ENCODE results near the gene SLC10A7.

SLC10A7 gene

DNA sequence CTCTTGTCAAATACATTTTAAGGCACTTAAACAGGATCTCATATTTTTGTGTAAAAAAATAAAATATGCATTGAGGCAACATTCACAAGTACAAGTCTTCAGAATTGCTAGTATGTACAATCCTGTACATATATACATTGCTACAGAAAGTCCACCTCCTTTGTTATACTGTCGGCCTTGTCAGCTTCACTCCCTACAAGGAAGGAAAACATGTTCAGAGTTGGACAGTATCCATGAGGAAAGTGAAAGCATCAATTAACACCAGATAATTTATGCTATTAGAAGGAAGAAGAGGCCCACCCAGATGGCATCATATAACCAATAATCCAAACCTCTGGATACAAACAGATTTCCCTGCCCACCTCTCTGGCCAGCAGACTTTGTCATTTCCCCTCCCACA is 265.4 kb downstream of the SLC10A7 start:
- DNase-seq (ENCODE audit: low spot score): no peak

DNA sequence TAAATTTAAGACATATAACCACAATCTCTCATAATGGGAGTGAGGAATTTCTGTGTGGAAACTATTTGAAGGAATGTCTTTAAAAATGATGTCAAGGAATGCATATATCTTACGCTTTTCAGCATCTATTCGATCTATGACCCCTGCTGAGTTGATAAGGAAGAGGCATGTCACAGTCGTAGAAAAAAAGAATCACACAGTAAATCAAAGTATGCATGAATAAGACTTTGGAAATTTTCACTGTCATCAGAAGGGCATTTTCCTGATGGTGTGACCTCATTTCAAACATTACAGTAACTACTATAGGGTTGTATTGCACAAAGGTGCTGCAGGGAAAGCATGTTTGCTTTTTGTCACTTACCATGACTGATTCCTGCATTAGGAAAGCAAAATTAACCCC is 265.9 kb downstream of the SLC10A7 start:
- DNase-seq (ENCODE audit: low spot score): no peak

DNA sequence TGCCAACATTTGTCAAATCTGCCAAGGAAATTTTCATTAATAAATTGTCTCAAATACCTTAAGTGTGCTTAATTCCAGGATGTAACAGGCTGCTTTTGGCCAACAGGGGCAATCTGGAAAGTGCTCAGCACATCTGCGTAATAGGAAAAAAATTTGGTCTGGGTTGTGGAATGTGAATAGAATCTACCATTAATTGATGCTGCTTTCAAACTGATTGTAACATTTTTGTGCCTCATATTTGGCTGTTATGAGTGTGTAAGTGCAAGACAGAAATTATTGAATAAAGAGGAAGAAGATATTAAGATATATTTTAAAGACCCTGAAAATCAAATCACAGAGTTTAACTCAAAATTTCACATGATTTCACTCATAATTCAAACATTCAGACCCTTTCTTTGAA is 266.3 kb downstream of the SLC10A7 start:
- no peak for DNase-seq (ENCODE audit: low spot score)

DNA sequence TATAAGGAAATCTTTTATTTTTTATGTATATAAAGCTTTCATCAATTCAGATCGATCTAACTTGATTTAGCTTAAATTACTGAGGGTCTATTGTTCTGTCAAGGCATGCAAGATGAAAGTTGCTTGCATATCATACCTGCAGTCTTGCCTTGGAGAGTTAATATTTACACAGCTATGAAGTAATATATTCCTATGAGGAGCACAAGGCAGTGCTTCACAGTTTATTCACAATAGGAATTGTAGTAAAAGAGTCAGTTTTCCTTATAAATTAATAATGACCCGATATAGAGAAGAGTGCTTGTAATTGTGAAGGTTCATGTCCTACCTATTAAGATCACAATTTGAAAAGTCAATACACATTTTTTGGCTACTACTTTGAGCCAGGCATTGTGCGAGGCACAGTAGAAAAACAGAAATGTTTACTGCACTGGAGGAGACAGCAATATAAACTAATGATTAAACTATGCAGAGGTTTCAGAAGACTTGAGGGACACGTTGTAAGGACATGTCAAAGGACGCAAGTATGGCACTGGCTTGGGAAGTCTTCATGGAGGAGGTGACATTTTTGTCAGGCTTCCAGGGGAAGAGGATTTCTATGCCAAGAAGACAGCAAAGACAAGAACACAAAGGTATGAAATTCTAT is 268.6 kb downstream of the SLC10A7 start:
- no peak for DNase-seq (ENCODE audit: low spot score)

DNA sequence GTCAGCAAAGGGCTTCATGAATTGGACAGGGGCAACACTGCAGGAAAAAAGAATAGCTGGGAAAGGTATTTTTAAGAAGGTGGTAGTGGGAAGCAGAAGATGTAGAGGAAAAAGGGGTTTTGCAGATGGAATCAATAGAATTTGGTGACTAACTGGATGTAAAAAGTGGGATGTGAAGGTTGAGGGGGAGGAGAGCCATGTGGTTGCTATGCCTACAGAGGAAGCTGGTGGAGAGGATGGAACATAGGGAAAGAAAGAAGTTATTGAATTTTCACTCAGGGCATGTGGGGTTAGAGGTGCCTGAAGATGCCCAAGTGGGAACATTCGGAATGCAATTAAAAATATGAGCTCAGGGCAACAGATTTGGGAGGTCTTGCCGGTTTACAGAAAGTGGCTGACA is 274.4 kb downstream of the SLC10A7 start:
- DNase-seq (ENCODE audit: low spot score): no peak

DNA sequence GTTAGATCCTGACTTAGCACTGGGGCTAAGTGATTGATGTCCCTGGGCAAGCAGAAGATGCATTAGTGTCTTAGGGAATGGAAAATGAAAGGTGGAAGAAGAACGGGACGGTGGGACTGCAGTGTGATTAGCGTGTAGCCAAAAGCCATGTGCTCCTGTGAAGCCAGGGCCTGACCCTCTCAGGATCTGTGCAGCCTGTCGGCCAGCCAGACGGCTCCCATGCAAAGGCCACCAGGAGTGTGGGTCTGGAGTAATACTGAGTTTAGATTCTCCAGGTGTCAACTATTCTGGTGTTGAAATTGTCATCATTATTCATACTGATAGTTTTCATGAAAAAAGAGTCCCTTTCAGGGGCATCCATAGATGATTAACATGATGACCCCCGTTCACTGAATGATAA is 275.4 kb downstream of the SLC10A7 start:
- no peak for DNase-seq (ENCODE audit: low spot score)

DNA sequence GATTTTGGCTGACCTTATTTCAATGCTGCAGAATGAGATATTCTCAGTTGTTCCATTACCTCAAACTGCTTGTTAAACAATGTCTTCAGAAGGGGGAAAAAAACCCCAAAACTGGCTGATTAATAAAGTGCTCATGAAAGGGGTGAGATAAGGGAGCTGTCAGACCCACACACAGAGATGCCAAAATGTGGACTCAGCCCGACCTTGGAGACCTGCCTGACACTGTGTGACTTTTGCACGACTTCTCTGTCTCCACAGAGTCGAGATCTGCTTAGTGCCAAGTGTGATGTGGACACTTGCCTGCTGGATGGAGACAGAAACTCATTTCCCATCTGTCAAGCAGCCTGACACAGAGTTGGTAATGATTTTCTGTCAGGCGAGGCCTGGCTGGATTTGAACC is 275.9 kb downstream of the SLC10A7 start:
- no peak for DNase-seq (ENCODE audit: low spot score)

DNA sequence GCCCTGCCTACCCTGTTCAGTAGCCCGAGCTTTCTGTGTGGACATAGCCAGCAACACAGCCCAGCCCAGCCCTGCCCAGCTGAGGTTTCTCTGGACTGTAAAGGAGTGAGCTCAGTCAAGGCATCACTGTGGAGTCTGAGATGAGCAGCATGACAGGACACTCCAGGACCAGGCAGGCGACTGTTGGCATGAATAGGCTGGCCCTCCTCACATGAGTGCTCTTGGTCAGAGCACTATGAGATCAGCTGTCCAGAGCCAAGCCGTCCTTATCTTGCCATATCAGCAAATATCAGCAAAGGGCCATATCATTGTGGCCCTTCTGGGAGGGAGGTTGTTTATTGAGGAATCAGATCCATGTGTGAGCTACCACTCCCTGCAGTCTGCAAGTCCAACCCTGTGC is 276.5 kb downstream of the SLC10A7 start:
- DNase-seq (ENCODE audit: low spot score): no peak

DNA sequence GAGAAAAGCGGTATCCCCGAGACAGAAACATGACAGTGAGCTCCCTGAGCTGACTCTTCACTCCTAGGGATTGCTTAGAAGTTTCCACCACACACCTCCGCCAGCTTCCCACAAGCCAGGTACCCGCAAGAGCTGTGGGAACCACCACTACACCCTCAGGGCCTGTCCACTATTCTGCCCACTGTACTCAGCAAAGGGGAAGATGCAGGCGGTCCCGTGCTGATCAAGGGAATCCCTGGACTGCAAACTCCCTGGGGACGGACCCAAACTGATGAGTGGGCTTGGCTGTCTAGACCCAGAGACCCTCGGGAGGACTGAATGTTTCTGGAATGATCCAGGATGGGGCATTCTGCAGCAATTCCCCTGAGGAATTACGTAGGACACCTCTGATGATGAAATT is 277.2 kb downstream of the SLC10A7 start:
- DNase-seq (ENCODE audit: low spot score): no peak

DNA sequence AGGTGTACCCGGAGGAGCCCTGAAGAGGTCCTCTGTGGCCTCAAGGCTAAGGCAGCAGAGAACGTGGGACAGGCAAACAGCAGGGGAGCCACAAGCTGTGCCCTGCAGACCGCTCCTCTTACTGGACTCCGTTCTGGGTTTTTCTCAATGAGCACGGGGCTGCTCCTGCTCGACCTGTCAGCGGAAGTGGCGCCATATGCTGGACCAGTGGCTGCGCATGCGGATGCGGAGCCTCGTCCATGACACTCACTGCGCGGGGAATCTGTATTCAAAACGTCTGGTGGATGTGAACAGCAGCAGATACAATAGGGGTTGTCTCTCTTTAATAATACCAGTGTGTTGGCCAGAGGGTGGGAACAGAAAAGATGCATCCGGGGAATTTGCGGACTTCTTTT is 277.9 kb downstream of the SLC10A7 start:
- no peak for DNase-seq (ENCODE audit: low spot score)

DNA sequence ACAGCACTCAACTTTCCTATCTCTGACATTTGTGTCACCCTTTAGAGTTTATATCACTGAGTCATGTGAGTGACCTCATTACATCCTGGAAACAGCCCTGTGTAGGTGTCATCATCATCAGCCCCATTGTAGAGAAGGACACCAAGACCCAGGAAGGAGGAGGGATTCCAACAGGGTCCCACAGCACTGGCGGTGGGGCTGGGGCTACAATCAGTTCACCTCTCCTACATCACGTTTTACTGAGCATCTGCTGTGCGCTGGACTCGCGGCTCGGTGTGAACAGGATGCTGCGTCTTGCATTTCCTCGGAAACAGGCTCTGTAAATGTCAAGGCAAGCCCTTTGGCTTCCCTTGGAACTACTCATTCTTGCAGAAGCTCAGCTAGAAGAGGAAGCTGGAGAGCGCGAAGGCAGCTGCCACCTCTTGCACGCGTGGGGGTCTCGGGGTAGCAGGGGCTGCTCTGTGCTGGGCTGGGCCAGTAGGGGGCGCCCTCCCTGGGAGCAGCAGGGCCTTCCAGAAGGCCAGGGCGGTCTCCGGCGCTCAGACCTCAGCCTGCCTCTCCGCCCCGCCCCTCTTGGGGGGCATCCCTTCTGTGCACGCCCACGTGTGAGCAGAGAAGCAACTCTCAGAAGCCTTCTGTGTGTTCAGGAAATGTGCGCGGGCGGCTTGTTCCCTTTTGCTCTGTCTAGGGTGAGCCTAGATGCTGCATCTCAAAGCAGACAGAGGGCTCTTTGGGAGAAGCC is 278.4 kb downstream of the SLC10A7 start:
- DNase-seq (ENCODE audit: low spot score): no peak

DNA sequence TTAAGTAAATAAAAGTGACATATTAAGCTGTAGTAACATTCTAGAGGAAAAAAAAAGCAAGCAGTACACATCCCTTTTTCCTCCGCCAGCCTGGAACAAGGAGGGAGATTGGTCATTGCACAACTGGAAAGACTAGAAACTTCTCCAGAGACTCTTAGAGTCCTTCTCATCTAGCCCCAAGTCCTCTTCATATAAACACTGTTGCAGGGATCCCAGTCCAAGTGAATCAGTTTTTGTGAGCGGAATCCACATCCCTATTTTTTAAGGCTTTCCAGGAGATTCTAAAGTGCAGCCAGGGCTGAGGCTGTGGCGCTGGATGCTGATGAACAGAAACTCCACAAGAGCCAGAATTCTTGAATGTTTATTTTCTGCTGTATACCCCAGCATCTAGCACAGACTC is 283.6 kb downstream of the SLC10A7 start:
- DNase-seq (ENCODE audit: low spot score): no peak

DNA sequence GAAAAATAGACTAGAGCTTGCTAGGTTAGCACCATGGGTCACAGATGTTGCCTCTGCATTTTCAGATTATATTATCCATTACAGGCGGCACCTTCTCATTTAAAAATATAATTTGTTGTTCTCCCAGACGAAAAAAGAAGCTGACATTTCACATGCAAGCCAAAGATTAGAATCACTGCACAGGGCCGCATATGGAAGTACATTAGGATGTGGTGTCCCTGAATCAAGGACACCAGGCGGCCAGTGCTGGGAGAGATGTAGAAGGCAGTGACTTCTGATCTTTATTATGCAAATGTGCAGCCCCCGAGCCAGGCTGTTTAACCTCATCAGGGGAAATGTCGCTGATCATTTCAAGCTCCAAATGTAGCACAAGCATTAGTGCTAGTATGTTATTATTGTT is 284.6 kb downstream of the SLC10A7 start:
- DNase-seq (ENCODE audit: low spot score): no peak

DNA sequence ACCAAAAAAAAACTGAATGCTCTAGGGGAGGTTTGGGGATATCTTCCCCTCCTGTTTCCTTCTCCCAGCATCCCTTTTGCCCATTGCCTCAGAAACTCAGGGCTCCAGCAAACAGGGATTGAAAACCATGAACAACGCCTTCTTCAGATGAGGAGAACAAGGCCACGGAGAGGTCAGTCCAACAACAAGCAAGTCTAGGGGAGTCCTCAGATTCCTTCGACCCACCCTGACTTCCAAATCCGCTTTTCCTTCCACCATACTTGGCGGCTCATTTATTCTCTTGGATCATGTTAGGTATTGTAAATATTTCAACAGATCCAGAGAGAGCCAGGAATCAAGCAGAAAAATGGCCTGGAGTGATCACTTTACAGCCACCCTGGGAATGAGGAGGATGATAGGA is 285.5 kb downstream of the SLC10A7 start:
- no peak for DNase-seq (ENCODE audit: low spot score)

DNA sequence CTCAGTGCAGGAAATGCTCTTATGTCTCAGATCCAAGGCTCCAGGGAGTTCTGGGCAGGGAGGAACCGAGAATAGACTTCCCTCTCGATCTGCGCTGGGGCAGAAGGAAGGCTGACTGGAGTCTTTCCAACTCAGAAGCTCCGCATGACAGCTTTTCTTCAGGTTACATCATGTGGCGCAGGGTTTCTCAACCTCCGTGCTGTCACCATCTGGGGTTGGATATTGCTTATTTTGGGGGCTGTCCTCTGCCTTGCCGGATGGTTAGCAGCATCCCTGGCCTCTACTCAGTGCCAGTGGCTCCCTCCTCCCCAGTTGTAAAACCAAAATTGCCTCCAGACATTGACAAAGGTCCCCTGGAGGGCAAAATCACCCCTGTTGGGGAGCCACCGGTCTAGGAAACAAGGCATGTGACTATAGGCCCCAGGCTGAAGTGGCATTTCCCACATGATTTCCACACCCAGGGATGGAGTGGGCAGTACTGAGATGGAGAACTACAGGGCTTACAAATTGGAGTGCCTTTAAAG is 286.0 kb downstream of the SLC10A7 start:
- DNase-seq (ENCODE audit: low spot score): no peak

DNA sequence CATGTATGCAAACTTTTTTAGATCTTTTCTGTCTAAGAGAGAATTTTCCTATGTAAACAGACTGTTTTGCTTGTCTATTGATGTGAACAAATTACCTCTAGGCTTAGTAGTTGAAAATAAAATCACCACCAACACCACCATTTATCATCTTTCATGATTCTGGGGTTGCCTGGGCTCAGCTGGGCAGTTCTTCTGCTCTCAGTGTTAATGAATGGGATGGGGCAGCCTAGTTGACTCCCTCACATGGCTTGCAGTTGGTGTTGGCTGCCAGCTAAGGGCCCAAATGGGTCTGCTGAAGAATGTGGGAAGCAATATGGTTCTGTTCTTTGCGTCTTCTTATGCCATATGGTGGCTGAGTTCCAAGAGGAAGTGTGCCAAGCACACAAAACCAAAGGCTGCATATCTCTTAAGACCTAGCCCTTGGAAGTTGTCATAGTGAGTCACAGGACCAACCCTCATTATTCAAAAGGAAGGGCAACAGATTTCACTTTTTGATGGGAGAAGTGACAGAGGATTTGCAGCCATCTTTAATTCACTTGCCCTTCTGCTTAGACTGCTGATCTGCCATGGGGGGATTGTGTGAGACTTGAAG is 289.5 kb downstream of the SLC10A7 start:
- no peak for DNase-seq (ENCODE audit: low spot score)

DNA sequence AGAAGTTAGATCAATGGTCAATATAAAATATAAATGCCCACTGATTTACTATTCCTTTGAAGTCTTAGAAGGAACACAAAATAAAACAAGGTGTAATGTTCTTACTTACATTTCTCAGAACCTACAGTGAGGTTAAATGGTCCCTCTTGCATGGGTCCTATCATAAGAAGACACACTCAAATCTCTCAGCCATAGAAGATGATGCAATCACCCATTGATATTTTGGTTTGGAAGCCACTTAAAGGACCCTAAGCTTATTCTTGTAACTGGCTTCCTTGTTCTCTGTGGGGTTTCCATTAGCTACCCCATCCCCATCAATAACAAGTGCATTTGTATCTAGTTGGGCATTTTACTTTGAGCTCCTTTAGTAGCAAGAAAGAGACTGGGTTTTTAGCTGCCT is 292.3 kb downstream of the SLC10A7 start:
- DNase-seq (ENCODE audit: low spot score): no peak

DNA sequence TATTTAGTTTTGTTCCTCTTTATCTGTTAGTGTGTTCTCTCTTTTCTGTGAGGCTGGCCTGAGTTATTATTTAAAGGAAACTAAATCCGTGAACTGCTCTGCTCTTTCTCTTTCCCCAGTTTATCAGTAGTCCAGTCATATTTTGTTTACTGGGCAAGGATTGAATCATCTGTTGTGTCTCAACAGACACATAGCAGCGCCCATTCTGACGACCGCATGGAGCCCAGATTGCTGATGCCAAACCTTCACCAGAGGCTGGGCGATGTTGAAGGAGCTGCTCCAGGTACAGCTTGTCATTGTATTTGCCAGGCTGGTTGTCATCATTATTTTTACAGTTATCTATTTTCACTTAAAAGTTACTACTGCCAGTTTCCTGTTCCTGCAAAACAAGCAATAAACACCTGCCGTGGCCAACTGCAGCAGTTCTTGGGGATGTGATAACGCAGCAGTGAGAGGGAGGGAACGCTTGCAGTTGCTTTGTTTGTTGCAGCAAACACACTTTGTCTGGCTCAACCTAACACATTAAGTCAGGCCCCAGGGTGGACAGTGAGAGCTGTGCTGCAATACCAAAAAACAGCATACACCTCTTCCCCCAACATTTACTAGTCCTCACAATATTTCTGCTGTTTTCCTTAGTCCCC is 297.3 kb downstream of the SLC10A7 start:
- no peak for DNase-seq (ENCODE audit: low spot score)

DNA sequence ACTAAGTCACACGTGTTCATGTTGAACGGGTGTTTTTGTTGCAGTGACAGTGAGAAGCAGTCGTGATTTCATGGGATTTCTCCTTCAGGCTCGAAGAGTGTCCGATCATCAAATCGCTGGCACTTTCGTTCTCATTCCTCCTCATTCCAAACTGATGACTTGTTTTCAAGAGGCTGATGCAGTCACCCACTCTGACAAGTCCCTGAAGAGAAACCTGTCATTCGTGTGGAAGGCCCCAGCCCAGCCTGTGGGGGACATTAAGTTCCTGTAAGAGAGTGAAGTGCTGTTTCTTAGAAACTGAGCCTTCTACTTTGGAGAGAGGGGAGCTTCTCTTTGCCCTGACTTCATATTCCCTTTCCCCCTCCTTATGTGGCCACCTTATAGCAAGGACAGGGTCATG is 299.4 kb downstream of the SLC10A7 start:
- no peak for DNase-seq (ENCODE audit: low spot score)

DNA sequence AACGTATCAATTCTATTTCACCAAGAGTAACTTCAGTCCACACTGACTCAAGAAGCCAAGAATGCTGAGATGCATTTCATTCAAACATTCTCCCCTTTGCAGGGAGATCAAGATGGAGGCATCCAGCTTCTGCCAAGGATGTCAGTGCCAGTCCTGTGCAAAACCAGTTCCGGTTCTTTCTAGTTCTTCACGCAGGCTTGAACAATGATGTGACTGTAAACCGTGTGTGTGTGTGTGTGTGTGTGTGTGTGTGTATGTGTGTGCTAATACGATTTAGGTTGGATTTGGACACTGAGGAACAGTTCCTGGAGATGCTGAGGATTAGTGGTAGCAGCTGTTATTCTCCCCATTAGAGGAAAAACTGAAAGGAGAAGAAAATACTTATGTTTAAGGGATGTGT is 307.5 kb downstream of the SLC10A7 start, which contains the start of gene REELD1:
REELD1 (plus strand) TSS at position 301 of the 400 bp plus-strand sequence. CDS start 2,415 bp downstream, outside the sequence.
- DNase-seq (ENCODE audit: low spot score): no peak

DNA sequence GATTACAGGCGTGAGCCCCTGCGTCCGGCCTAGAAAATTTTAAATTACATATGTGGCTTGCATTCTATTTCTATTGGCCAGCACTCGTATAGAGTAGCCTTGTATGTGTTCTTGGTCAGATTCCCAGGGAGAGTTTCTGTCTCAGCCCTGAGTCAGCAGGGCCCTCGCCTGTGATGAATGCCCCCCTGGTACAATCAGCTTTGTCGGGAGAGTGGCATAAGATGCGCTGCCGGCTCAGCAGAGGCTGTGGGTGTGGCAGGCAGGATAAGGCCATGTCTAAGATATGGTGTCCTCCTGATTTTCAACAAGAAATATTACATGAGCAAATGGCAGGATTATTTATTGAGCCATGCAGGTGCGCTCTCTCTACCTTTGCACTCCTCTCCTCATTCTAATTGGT is 309.0 kb downstream of the SLC10A7 start:
- no peak for DNase-seq (ENCODE audit: low spot score)

DNA sequence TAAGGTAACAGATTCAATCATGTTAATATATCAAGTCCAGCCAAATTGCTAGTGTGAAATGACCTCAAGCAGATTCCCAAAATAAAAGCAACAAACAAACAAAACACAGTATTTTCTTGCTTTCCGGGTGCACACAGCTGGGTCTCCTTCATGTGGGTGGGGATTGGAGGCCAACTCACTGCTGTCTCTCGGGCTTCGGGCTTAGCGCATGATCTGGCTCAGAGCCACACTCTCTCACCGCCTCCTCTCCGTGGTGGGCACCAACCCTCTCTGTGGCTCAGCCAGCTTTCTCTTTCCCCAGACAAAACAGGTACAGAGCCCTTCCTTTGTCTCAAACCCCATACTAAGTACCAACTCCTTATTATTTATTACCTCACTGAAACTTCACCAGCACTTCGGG is 310.3 kb downstream of the SLC10A7 start:
- DNase-seq (ENCODE audit: low spot score): no peak

DNA sequence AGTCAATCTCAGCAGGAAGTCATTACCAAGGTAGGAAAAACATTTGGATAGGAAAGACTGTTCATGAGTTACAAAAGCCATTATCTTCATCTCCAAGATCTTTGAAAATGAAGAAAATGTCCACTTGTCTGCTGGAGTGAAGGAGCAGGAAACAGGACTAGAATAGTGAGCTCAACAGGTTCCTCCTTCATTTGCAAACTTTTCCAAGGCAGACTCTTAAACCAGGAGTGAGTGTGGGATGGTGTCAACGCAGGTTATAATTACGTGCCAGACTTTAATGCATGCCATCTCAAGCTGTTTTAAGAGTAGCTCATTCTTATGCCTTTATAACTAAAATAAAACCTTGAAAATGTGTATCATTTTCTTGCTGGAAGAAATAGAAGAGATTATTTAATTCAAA is 310.9 kb downstream of the SLC10A7 start:
- no peak for DNase-seq (ENCODE audit: low spot score)

Data from SW480 (cell line).